ENCODE measurements around the gene SAMD4A.

- no peak for TF ChIP-seq POLR2A (IDR thresholded peaks at IDR 0.05; ENCODE audit: low read depth, low read length)
- no peak for TF ChIP-seq TAF1 (IDR thresholded peaks at IDR 0.05; ENCODE audit: low read depth, low read length)
- no peak for TF ChIP-seq POLR2AphosphoS5 (IDR thresholded peaks at IDR 0.05; ENCODE audit: low read depth, low read length)
- no peak for TF ChIP-seq SPI1 (IDR thresholded peaks at IDR 0.05; ENCODE audit: low read depth, low read length)
- no peak for TF ChIP-seq POU2F2 (IDR thresholded peaks at IDR 0.05; ENCODE audit: low read depth, low read length)
Measured at GRCh38 chr14:54659365-54659764, 92.4 kb downstream of the SAMD4A start.

Data from GM12891 (cell line).